ENCODE measurements around the gene VPS51.

Gene VPS51

GRCh38 chr11:65159012-65159411, 63.0 kb downstream of the VPS51 start:
- DNase-seq (ENCODE audit: low spot score) (no peak), ATAC-seq (ENCODE audit: low read depth) (no peak)
- Histone ChIP-seq H3K27ac (ENCODE audit: poor library complexity, severe bottlenecking) (no peak overlapping the region), H3K9me3 (ENCODE audit: severe bottlenecking) (no peaks in the 10 kb centered on the region), H3K4me3 (ENCODE audit: severe bottlenecking) (no peak overlapping the region), H3K36me3 (ENCODE audit: low read depth) (no peaks in the 10 kb centered on the region), H3K27me3 (ENCODE audit: insufficient read depth, poor library complexity, severe bottlenecking) (no peaks in the 10 kb centered on the region), H3K4me1 (ENCODE audit: insufficient read depth, poor library complexity, severe bottlenecking) (no peaks in the 10 kb centered on the region)
- TF ChIP-seq, protein P1, sequence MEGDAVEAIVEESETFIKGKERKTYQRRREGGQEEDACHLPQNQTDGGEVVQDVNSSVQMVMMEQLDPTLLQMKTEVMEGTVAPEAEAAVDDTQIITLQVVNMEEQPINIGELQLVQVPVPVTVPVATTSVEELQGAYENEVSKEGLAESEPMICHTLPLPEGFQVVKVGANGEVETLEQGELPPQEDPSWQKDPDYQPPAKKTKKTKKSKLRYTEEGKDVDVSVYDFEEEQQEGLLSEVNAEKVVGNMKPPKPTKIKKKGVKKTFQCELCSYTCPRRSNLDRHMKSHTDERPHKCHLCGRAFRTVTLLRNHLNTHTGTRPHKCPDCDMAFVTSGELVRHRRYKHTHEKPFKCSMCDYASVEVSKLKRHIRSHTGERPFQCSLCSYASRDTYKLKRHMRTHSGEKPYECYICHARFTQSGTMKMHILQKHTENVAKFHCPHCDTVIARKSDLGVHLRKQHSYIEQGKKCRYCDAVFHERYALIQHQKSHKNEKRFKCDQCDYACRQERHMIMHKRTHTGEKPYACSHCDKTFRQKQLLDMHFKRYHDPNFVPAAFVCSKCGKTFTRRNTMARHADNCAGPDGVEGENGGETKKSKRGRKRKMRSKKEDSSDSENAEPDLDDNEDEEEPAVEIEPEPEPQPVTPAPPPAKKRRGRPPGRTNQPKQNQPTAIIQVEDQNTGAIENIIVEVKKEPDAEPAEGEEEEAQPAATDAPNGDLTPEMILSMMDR (IDR thresholded peaks at IDR 0.05; ENCODE audit: poor library complexity, severe bottlenecking): no peak

GRCh38 chr11:65160643-65161042, 64.6 kb downstream of the VPS51 start:
- Histone ChIP-seq H3K4me3 (ENCODE audit: severe bottlenecking) (no peak overlapping the region), H3K4me1 (ENCODE audit: insufficient read depth, poor library complexity, severe bottlenecking) (no peaks in the 10 kb centered on the region), H3K36me3 (ENCODE audit: low read depth) (no peaks in the 10 kb centered on the region), H3K27me3 (ENCODE audit: insufficient read depth, poor library complexity, severe bottlenecking) (no peaks in the 10 kb centered on the region), H3K9me3 (ENCODE audit: severe bottlenecking) (no peaks in the 10 kb centered on the region), H3K27ac (ENCODE audit: poor library complexity, severe bottlenecking) (no peak overlapping the region)
- TF ChIP-seq, protein P1 (IDR thresholded peaks at IDR 0.05; ENCODE audit: poor library complexity, severe bottlenecking): no peak
- DNase-seq (ENCODE audit: low spot score) (no peak), ATAC-seq (ENCODE audit: low read depth) (no peak)
